NCI-H2227 (cell line): ENCODE results near the gene BIRC7.

Source experiments
- DNase-seq: peaks from one replicate; lab custom pipeline; 2025; ENCODE audit not compliant: unreplicated experiment; lab: John Stamatoyannopoulos, UW

Gene BIRC7

GRCh38 chr20:63235399-63235983 is at the start of gene BIRC7:
TSS of gene BIRC7 (plus strand) at chr20:63235905. CDS start at chr20:63236097, 192 bp downstream.
- DNase-seq: no peak

GRCh38 chr20:63186084-63186483 is 49.6 kb upstream of the BIRC7 start:
- no peak for DNase-seq

- no peak for DNase-seq
These were observed 49.0 kb upstream of the BIRC7 start for GRCh38 chr20:63186528-63187316.

GRCh38 chr20:63187338-63188158 is 48.2 kb upstream of the BIRC7 start:
- DNase-seq: no peak

- no peak for DNase-seq
These were observed 47.6 kb upstream of the BIRC7 start for GRCh38 chr20:63188159-63188442.

GRCh38 chr20:63188641-63189321 is 46.9 kb upstream of the BIRC7 start:
- DNase-seq: no peak

- DNase-seq: no peak
These were observed 46.4 kb upstream of the BIRC7 start for GRCh38 chr20:63189322-63189642.

- no peak for DNase-seq
These were observed 45.7 kb upstream of the BIRC7 start for GRCh38 chr20:63189846-63190559.

- DNase-seq: no peak
These were observed 44.9 kb upstream of the BIRC7 start for GRCh38 chr20:63190828-63191227.

- DNase-seq: no peak
These were observed 44.3 kb upstream of the BIRC7 start for GRCh38 chr20:63191400-63191799.

- no peak for DNase-seq
These were observed 43.0 kb upstream of the BIRC7 start for GRCh38 chr20:63192721-63193120.

- no peak for DNase-seq
These were observed 41.5 kb upstream of the BIRC7 start for GRCh38 chr20:63194007-63194796.

GRCh38 chr20:63194797-63195173 is 40.9 kb upstream of the BIRC7 start:
- DNase-seq: no peak

GRCh38 chr20:63196768-63197470 is 38.8 kb upstream of the BIRC7 start:
- DNase-seq: no peak

- no peak for DNase-seq
These were observed 37.1 kb upstream of the BIRC7 start for GRCh38 chr20:63198606-63199005.

GRCh38 chr20:63202021-63202420 is 33.7 kb upstream of the BIRC7 start:
- no peak for DNase-seq

- DNase-seq: no peak
These were observed 32.7 kb upstream of the BIRC7 start for GRCh38 chr20:63202811-63203526.

- DNase-seq: no peak
These were observed 31.3 kb upstream of the BIRC7 start for GRCh38 chr20:63204362-63204761.

- peak; percentile 32 for DNase-seq
These were observed 29.8 kb upstream of the BIRC7 start for GRCh38 chr20:63205896-63206295.
